Kidney epithelial cell (primary cell): ENCODE data around the gene TTLL1. TPM values are rescaled to one million over a fixed set of nuclear protein-coding genes. Genes with fewer than 3 reads are reported as not detected.

ENCODE experiments used
- DNase-seq: peaks from one replicate; pipeline ENCODE4 v3.0.0-alpha.2; 2010; ENCODE audit warnings: low read depth
- H3K27me3 ChIP-seq: 2 replicates; pipeline ENCODE4 v1.6.0; 2011; ENCODE audit warnings: low read length; ENCODE audit not compliant: control insufficient read depth, insufficient read depth
- H3K36me3 ChIP-seq: 2 replicates; pipeline ENCODE4 v1.5.1; 2011; ENCODE audit warnings: low read length; ENCODE audit not compliant: control insufficient read depth, insufficient read depth
- H3K4me3 ChIP-seq: 2 replicates; pipeline ENCODE4 v1.5.1; 2011; ENCODE audit warnings: low read depth, mild to moderate bottlenecking, control low read depth, low read length
- total RNA-seq: library from RNA; depleted of rRNA; stranded (reverse); fragments of >200 nt; gene quantifications from 2 replicates; pipeline ENCODE4 v1.2.3, GENCODE V29; 2015
- TF ChIP-seq, protein P1 (sequence below): IDR thresholded peaks from 2 replicates; pipeline ENCODE4 v1.5.1; 2011; ENCODE audit warnings: mild to moderate bottlenecking, moderate library complexity, low read length, control low read depth, inconsistent platforms; ENCODE audit not compliant: insufficient read depth, poor library complexity, severe bottlenecking

The TTLL1 gene
- total RNA-seq, 1 donor from 2014 or later, result 14.8 TPM

DNA sequence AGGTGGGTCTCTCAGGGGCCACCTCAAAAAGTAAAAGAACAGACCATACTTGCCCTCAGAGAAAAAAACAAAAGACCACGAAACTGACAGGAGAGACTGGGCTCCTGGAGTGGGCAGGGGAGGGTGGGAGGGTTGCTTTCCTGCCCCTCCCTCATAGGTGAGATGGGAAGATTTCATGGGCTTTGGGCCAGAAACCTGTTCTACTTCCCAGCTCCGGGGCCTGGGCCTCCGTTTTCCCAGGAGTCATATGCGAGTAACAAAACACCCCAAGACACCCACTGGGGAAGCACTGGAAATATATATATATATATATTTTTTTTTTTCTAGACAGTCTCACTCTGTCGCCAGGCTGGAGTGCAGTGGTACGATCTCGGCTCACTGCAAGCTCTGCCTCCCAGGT, 31.6 kb downstream of the TTLL1 start:
- Histone ChIP-seq H3K4me3 (no peak overlapping the region), H3K27me3 (no peaks in the 10 kb centered on the region), H3K36me3 (no peaks in the 10 kb centered on the region)
- TF ChIP-seq, protein P1, sequence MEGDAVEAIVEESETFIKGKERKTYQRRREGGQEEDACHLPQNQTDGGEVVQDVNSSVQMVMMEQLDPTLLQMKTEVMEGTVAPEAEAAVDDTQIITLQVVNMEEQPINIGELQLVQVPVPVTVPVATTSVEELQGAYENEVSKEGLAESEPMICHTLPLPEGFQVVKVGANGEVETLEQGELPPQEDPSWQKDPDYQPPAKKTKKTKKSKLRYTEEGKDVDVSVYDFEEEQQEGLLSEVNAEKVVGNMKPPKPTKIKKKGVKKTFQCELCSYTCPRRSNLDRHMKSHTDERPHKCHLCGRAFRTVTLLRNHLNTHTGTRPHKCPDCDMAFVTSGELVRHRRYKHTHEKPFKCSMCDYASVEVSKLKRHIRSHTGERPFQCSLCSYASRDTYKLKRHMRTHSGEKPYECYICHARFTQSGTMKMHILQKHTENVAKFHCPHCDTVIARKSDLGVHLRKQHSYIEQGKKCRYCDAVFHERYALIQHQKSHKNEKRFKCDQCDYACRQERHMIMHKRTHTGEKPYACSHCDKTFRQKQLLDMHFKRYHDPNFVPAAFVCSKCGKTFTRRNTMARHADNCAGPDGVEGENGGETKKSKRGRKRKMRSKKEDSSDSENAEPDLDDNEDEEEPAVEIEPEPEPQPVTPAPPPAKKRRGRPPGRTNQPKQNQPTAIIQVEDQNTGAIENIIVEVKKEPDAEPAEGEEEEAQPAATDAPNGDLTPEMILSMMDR, result no peak
- DNase-seq, result no peak

DNA sequence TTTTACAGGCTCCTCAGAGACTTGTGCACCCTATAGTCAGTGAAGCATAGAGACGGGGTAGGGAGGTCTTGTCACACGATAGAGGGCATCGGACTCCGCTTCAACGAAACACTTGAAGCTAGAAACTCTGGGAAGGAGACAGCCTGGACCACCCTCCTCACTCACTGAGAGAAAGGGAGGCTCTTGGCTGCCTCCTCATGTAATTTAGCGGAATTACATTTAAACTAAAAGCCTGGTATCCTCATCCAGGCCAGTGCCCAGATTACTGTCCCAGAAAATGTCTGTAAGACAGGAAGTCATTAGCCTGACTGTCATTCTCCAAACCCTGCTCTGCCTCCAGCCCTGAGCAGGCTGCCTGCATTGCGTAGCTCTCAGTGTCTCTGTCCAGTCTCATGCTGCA, 36.0 kb downstream of the TTLL1 start:
- TF ChIP-seq, protein P1, result peak; percentile 23
- no peak for DNase-seq

DNA sequence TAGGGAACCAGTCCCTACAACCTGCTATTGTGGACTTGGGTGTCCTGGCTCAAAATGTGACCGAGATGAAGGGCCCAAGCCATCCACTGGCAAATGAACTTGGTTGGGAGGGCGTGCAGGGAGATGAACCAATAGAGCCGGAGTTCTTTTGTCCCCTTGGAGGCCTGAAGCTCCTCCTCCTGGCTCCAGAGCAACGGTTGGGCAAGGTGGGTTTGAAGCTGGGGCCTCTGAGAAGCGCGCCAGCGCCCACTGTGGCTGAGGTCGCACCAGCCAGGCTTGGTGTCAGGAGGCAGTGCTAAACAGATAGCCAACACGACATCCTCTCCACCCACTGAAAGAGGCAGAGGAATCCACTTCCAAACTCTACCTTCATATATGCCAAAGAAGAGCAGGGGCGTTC, 38.2 kb downstream of the TTLL1 start:
- no peak for DNase-seq
- TF ChIP-seq, protein P1, result no peak

More for the DNA sequence above, 36.0 kb downstream of the TTLL1 start:
- Histone ChIP-seq H3K27me3 (no peaks in the 10 kb centered on the region), H3K4me3 (no peak overlapping the region), H3K36me3 (no peaks in the 10 kb centered on the region)

DNA sequence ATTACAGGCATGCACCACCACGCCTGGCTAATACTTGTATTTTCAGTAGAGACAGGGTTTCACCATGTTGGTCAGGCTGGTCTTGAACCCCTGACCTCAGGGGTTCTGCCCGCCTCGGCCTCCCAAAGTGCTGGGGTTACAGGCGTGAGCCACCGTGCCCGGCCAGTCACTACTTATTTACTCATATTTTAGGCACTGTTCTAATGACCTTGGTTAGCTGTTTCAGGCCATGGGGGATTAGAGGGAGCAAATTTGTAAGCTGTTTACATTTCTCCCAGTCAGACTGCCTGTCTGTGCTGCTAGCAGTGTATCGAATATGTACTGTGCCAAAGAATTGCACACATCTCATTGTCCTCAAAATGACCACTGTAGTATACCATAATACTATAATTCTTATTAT, 41.6 kb downstream of the TTLL1 start:
- no peaks in the 10 kb centered on the region for H3K27me3 ChIP-seq
- TF ChIP-seq, protein P1, result no peak
- no peak overlapping the region for H3K4me3 ChIP-seq
- no peaks in the 10 kb centered on the region for H3K36me3 ChIP-seq
- DNase-seq, result no peak

More for the DNA sequence above, 38.2 kb downstream of the TTLL1 start:
- Histone ChIP-seq H3K36me3 (no peaks in the 10 kb centered on the region), H3K27me3 (no peaks in the 10 kb centered on the region), H3K4me3 (no peak overlapping the region)

DNA sequence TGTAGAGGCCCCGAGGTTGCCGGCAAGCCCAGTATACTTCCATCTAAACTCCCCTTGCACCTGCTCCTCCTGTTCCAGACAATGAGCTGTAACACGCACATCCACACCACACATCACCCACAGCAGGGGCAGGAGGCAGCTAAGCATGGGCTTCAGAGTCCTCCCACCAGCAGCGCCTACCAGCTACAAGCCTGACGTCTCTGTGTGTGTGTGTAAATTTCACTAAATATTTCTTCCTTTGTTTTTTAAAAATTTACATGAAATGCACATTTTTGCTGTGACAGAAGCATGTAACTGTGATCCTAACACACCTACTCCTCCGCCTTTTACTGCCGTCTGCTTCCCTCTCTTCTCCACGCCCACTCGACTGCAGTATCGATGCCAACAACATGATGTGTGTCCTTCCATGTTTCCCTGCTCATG, 44.9 kb downstream of the TTLL1 start:
- no peak overlapping the region for H3K4me3 ChIP-seq
- no peaks in the 10 kb centered on the region for H3K27me3 ChIP-seq
- TF ChIP-seq, protein P1, result no peak
- no peak for DNase-seq
- no peaks in the 10 kb centered on the region for H3K36me3 ChIP-seq

DNA sequence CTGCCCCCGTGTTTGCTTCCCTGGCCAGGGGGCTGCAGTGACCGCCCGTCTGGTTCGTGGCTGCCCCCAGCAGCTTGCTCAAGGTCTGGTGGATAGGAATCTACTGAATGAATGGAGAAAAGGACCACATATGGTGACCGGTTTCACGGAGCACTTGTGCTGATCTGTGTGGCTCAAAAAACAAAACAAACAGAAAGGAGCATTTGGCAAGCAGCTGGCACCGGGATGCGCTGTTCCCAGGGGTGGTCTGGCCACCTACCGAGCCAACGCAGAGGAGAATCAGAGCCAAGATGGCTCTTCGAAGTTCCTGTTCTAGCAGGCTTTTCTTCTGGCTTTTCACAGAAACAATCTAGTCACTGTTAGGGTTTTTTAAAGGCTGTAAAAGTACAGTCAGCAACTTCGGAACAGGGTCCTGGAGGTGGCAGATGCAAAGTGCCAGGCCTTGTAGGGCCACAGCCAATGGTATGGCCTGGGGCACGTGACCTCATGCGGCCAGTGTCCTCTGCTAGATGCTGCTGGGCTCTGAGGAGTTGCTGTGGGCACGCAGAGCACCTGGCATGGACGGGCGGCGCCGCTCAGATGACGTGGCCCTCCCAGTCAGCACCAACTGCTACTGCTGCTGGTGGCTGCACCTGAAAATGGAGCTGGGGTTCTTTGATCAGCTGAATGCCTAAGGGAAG, 47.0 kb downstream of the TTLL1 start:
- TF ChIP-seq, protein P1, result no peak
- H3K4me3 ChIP-seq, result no peak overlapping the region
- H3K36me3 ChIP-seq, result no peaks in the 10 kb centered on the region
- no peaks in the 10 kb centered on the region for H3K27me3 ChIP-seq
- DNase-seq, result no peak
